HEK293 (cell line): ENCODE results near the gene AK9.

Source experiments
- CTCF ChIA-PET: fragments of 350-600 bp; formaldehyde crosslinking; extraction: SDS; loops from one replicate; lab custom pipeline; 2021; ENCODE audit warnings: antibody characterized with exemption; lab: Yijun Ruan, JAX
- POLR2A ChIA-PET: fragments of 300-600 bp; formaldehyde crosslinking; extraction: SDS; loops from one replicate; lab custom pipeline; 2020; ENCODE audit warnings: antibody characterized with exemption, inconsistent platforms; lab: Yijun Ruan, JAX
- H3K27ac ChIP-seq: fragments of 200-500 bp; sonication (Bioruptor generic); 2 replicates; pipeline ENCODE4 v1.5.1; 2014; ENCODE audit warnings: low read depth, low read length, control low read depth, inconsistent platforms; ENCODE audit errors: extremely low read depth
- H3K36me3 ChIP-seq, 2 experiments: fragments of 200-500 bp in 1 of 2; sonication (Bioruptor generic) in 1 of 2; 1 replicate in 1 of 2; 2 replicates in 1 of 2; pipeline ENCODE4 v1.5.1; 2014 to 2017; ENCODE audit warnings: inconsistent platforms in 2 of 2, low read length in 2 of 2; ENCODE audit not compliant: control insufficient read depth in 2 of 2, insufficient read depth in 1 of 2
- H3K4me1 ChIP-seq: fragments of 200-500 bp; sonication (Bioruptor generic); 2 replicates; pipeline ENCODE4 v1.5.1; 2014; ENCODE audit warnings: mild to moderate bottlenecking, low read length, inconsistent platforms; ENCODE audit not compliant: control insufficient read depth, insufficient read depth
- H3K4me3 ChIP-seq: 2 replicates; pipeline ENCODE4 v1.5.1; 2011; ENCODE audit warnings: low read depth, mild to moderate bottlenecking, control low read depth, low read length, moderate library complexity
- H3K9me3 ChIP-seq: fragments of 200-500 bp; sonication (Bioruptor generic); 2 replicates; pipeline ENCODE4 v1.5.1; 2014; ENCODE audit warnings: low read depth, low read length, inconsistent platforms; ENCODE audit not compliant: control insufficient read depth, insufficient read depth
- GLIS2 ChIP-seq: fragments of 450-650 bp; formaldehyde crosslinking; IDR thresholded peaks from 2 replicates; pipeline ENCODE4 v1.5.1; 2016; ENCODE audit warnings: missing biosample characterization, missing genetic modification characterization
- KLF8 ChIP-seq: fragments of 450-650 bp; formaldehyde crosslinking; IDR thresholded peaks from 2 replicates; pipeline ENCODE4 v1.5.1; 2016; ENCODE audit warnings: missing biosample characterization, missing genetic modification characterization
- PRDM2 ChIP-seq: fragments of 450-650 bp; formaldehyde crosslinking; IDR thresholded peaks from 2 replicates; pipeline ENCODE4 v1.5.1; 2016; ENCODE audit warnings: missing biosample characterization, missing genetic modification characterization, borderline replicate concordance
- RBAK ChIP-seq: fragments of 450-650 bp; formaldehyde crosslinking; IDR thresholded peaks from 2 replicates; pipeline ENCODE4 v1.5.1; 2016; ENCODE audit warnings: missing biosample characterization, missing genetic modification characterization
- ZBTB8A ChIP-seq: fragments of 450-650 bp; formaldehyde crosslinking; IDR thresholded peaks from 2 replicates; pipeline ENCODE4 v1.5.1; 2016; ENCODE audit warnings: missing biosample characterization, missing genetic modification characterization
- ZFP37 ChIP-seq: fragments of 450-650 bp; formaldehyde crosslinking; IDR thresholded peaks from 2 replicates; pipeline ENCODE4 v1.5.1; 2016; ENCODE audit warnings: missing biosample characterization, missing genetic modification characterization
- ZIC2 ChIP-seq: fragments of 450-650 bp; formaldehyde crosslinking; IDR thresholded peaks from 2 replicates; pipeline ENCODE4 v1.5.1; 2016; ENCODE audit warnings: missing biosample characterization, missing genetic modification characterization
- ZNF274 ChIP-seq, 2 experiments: fragments of 200-500 bp in 1 of 2; fragments of 450-650 bp in 1 of 2; sonication (Bioruptor generic) in 1 of 2; formaldehyde crosslinking in 1 of 2; IDR thresholded peaks; 2 replicates each; pipeline versions ENCODE4 v1.5.1 to v1.6.1; 2014 to 2016; ENCODE audit warnings: borderline replicate concordance in 1 of 2, inconsistent platforms in 1 of 2, low read length in 1 of 2, missing biosample characterization in 1 of 2, missing genetic modification characterization in 1 of 2
- ZNF341 ChIP-seq: fragments of 450-650 bp; formaldehyde crosslinking; IDR thresholded peaks from 2 replicates; pipeline ENCODE4; 2016; ENCODE audit warnings: low read depth, missing biosample characterization, missing genetic modification characterization
- ZNF518A ChIP-seq: fragments of 450-650 bp; formaldehyde crosslinking; conservative IDR thresholded peaks from 2 replicates; pipeline ENCODE4 v1.5.1; 2016; ENCODE audit warnings: low read depth, missing biosample characterization, missing genetic modification characterization
- ZNF585B ChIP-seq: fragments of 450-650 bp; formaldehyde crosslinking; IDR thresholded peaks from 2 replicates; pipeline ENCODE4 v1.5.1; 2016; ENCODE audit warnings: missing biosample characterization, missing genetic modification characterization
- ZNF600 ChIP-seq: fragments of 450-650 bp; formaldehyde crosslinking; IDR thresholded peaks from 2 replicates; pipeline ENCODE4 v1.5.1; 2016; ENCODE audit warnings: missing biosample characterization, missing genetic modification characterization

The AK9 gene

GRCh38 chr6:109453594-109454495 is 237.2 kb downstream of the AK9 start:
- H3K9me3 ChIP-seq: no peaks in the 10 kb centered on the region
- no peak overlapping the region for H3K4me3 ChIP-seq
- ChIA-PET CTCF (interaction anchor here (1.8 to 3.3 kb wide), 2 partner anchors 12 to 71 kb away, joined by 4 to 21 read pairs; partner anchors contain the start of genes PPIL6 and SMPD2), POLR2A (interaction anchor here (1.3 to 5.2 kb wide), 4 partner anchors 9 to 71 kb away, joined by 3 to 39 read pairs (median 8); partner anchors contain the start of genes CD164, PPIL6 and SMPD2)
- TF ChIP-seq ZNF600 (tag by site-specific recombination): 0 out of 2 replicates have a peak, but pooled peaks have one; percentile 1
- no peak for TF ChIP-seq ZNF274 (IDR thresholded peaks at IDR 0.05; ENCODE audit: low read length)
- no peak for TF ChIP-seq ZNF274 (tag by site-specific recombination; IDR thresholded peaks at IDR 0.05; ENCODE audit: borderline replicate concordance)
- 0 out of 2 replicates have a peak, but pooled peaks have one; percentile 30 for TF ChIP-seq GLIS2 (tag by site-specific recombination)
- TF ChIP-seq PRDM2: no peak
- no peak for TF ChIP-seq ZNF518A (tag by site-specific recombination)
- no peak for TF ChIP-seq ZNF585B (tag by site-specific recombination)
- TF ChIP-seq ZFP37 (tag by site-specific recombination): no peak
- TF ChIP-seq ZIC2 (tag by site-specific recombination): peak; percentile 73
- TF ChIP-seq RBAK (tag by site-specific recombination): no peak
- TF ChIP-seq ZBTB8A (tag by site-specific recombination): no peak
- H3K4me1 ChIP-seq: no peaks in the 10 kb centered on the region
- H3K36me3 ChIP-seq: peaks cover 0 to 27% of the 10 kb centered on the region in 2 experiments; a peak in 1 of 3 replicates
- no peak overlapping the region for H3K27ac ChIP-seq

GRCh38 chr6:109453156-109453555 is 237.8 kb downstream of the AK9 start:
- Histone ChIP-seq H3K36me3 (peaks cover 0 to 23% of the 10 kb centered on the region in 2 experiments; a peak in 1 of 3 replicates), H3K9me3 (no peaks in the 10 kb centered on the region), H3K27ac (no peak overlapping the region)
- TF ChIP-seq ZNF600 (tag by site-specific recombination) (0 out of 2 replicates have a peak, but pooled peaks have one; percentile 10), KLF8 (no peak), ZNF341 (tag by site-specific recombination) (0 out of 2 replicates have a peak, but pooled peaks have one; percentile 28)
- TF ChIP-seq, all 188 proteins: peak for 2
- no peak overlapping the region for H3K4me3 ChIP-seq
- H3K4me1 ChIP-seq: no peaks in the 10 kb centered on the region
- ChIA-PET POLR2A (interaction anchor here (1.4 to 5.2 kb wide), 2 partner anchors 8 to 12 kb away, joined by 13 to 39 read pairs; partner anchors contain the start of genes PPIL6 and SMPD2), CTCF (interaction anchor here (1.8 to 3.3 kb wide), 2 partner anchors 11 to 70 kb away, joined by 4 to 21 read pairs; partner anchors contain the start of genes PPIL6 and SMPD2)
